Right lobe of liver (tissue), 6 donors: ENCODE results near the gene HOXC13. TPM values are rescaled to one million over a fixed set of nuclear protein-coding genes. Genes with fewer than 3 reads are reported as not detected.

Experiments used
- ATAC-seq, 4 donors: fragments of 200-7000 bp; cut with Tn5 transposase; one replicate each; pipeline ENCODE4 v1.9.1; 2020; ENCODE audit warnings: mild to moderate bottlenecking in 4 of 4, moderate library complexity in 4 of 4
- DNase-seq, 3 donors: peaks; one replicate each; pipeline ENCODE4 v3.0.0-alpha.2; 2020
- H3K27ac ChIP-seq, 3 donors: fragments of 200-600 bp; one replicate each; pipeline ENCODE4 v1.8.0; 2022
- H3K27me3 ChIP-seq, 2 donors: fragments of 200-600 bp; one replicate each; pipeline ENCODE4 v1.8.0; 2022
- H3K36me3 ChIP-seq, 4 donors: fragments of 200-600 bp; sonication (generic) in 1 of 4; one replicate each; pipeline versions ENCODE4 v1.5.1 to v1.8.0; 2017 to 2022; ENCODE audit warnings: control low read depth in 1 of 4
- H3K4me1 ChIP-seq, 4 donors: fragments of 200-600 bp; sonication (generic) in 1 of 4; one replicate each; pipeline versions ENCODE4 v1.5.1 to v1.8.0; 2017 to 2022; ENCODE audit warnings: control low read depth in 1 of 4
- H3K4me3 ChIP-seq, 3 donors: fragments of 200-600 bp; one replicate each; pipeline ENCODE4 v1.8.0; 2022
- H3K9me3 ChIP-seq, 4 donors: fragments of 200-600 bp; sonication (generic) in 1 of 4; one replicate each; pipeline versions ENCODE4 v1.5.1 to v1.8.0; 2017 to 2022; ENCODE audit warnings: control low read depth in 1 of 4
- POLR2A ChIP-seq: fragments of 450-650 bp; IDR thresholded peaks from one replicate; pipeline ENCODE4 v1.6.1; 2017; ENCODE audit warnings: antibody characterized with exemption, mild to moderate bottlenecking
- WGBS: methylation state at CpG from one replicate; pipeline ENCODE4 v1.1.6; 2018; ENCODE audit warnings: low coverage, low lambda C conversion rate; ENCODE audit not compliant: insufficient coverage; ENCODE audit errors: missing lambda C conversion rate; 5-methylcytosine and 5-hydroxymethylcytosine counted together
- intact Hi-C, 2 donors: fragments of 100-400 bp; cut with DNase I; formaldehyde crosslinking; loops; one replicate each; pipeline versions ENCODE4 v1.11.2 to v1.14.1; 2022
- total RNA-seq, 6 experiments: library from RNA; depleted of rRNA in 2 of 6; stranded (reverse); fragments of >200 nt in 2 of 6; fragmentation: NEBNext Ultra II Directional in 3 of 6; extraction: Animal tissue kit (Norgen Biotek cat#: 25700) in 3 of 6; gene quantifications; one replicate each; pipeline versions ENCODE4 v1.1.0 to v1.2.4, GENCODE V29; 2016 to 2023
- TF ChIP-seq, protein P1 (sequence below), 4 donors: fragments of 200-600 bp in 3 of 4; fragments of 450-650 bp in 1 of 4; IDR thresholded peaks; one replicate each; pipeline versions ENCODE4 v1.5.1 to v1.8.0; 2016 to 2022; ENCODE audit warnings: antibody characterized with exemption in 4 of 4, mild to moderate bottlenecking in 2 of 4
- donor health status: DM: no; HTN: yes; CAD: no.
- donor health status: DM: no; HTN: no; CAD: no.
- donor health status: DM: no; HTN: no; CAD: no.
- donor health status: DM: no; HTN: yes; CAD: no.
- donor health status: DM: no; HTN: yes; CAD: no.

HOXC13 gene
- total RNA-seq, 6 experiments from 2014 or later, result not detected

DNA sequence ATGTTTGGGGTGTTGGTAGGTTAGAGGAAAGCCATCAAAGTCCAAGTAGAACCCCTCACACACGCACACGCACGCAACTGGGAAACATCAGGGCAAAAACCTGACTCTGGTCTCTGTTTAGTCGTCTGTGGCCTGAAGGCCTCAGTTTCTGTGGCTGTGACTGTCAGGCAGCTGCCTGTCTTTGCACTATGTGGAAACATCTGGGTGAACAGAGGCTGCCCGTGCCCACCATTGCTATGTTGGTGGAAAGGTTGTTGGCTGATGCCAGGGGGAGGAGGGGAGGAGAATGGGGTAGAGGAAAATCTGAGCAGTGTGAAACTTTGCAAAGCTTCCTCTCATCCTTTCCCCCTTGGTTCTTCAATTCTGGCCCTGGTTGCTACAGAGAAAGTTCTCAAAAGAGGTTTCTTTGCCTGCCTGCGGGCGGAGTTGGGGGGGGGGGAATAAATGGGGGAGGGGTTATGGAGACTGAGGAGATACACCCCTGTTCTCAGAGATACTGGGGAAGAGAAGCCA, 53.8 kb downstream of the HOXC13 start:
- Histone ChIP-seq H3K27ac (no peak overlapping the region), H3K27me3 (peaks cover 3 to 68% of the 10 kb centered on the region in 2 donors), H3K4me3 (no peak overlapping the region), H3K36me3 (no peaks in the 10 kb centered on the region), H3K4me1 (peaks cover 0 to 17% (median 2%) of the 10 kb centered on the region in 4 donors), H3K9me3 (no peaks in the 10 kb centered on the region)
- ATAC-seq (no peak), DNase-seq (no peak)
- intact Hi-C loops, result no loop called here
- WGBS, result 23% methylated on average over 7 of the region's 7 CpGs
- TF ChIP-seq POLR2A, result no peak
- TF ChIP-seq, protein P1, sequence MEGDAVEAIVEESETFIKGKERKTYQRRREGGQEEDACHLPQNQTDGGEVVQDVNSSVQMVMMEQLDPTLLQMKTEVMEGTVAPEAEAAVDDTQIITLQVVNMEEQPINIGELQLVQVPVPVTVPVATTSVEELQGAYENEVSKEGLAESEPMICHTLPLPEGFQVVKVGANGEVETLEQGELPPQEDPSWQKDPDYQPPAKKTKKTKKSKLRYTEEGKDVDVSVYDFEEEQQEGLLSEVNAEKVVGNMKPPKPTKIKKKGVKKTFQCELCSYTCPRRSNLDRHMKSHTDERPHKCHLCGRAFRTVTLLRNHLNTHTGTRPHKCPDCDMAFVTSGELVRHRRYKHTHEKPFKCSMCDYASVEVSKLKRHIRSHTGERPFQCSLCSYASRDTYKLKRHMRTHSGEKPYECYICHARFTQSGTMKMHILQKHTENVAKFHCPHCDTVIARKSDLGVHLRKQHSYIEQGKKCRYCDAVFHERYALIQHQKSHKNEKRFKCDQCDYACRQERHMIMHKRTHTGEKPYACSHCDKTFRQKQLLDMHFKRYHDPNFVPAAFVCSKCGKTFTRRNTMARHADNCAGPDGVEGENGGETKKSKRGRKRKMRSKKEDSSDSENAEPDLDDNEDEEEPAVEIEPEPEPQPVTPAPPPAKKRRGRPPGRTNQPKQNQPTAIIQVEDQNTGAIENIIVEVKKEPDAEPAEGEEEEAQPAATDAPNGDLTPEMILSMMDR (IDR thresholded peaks at IDR 0.05), result no peak

DNA sequence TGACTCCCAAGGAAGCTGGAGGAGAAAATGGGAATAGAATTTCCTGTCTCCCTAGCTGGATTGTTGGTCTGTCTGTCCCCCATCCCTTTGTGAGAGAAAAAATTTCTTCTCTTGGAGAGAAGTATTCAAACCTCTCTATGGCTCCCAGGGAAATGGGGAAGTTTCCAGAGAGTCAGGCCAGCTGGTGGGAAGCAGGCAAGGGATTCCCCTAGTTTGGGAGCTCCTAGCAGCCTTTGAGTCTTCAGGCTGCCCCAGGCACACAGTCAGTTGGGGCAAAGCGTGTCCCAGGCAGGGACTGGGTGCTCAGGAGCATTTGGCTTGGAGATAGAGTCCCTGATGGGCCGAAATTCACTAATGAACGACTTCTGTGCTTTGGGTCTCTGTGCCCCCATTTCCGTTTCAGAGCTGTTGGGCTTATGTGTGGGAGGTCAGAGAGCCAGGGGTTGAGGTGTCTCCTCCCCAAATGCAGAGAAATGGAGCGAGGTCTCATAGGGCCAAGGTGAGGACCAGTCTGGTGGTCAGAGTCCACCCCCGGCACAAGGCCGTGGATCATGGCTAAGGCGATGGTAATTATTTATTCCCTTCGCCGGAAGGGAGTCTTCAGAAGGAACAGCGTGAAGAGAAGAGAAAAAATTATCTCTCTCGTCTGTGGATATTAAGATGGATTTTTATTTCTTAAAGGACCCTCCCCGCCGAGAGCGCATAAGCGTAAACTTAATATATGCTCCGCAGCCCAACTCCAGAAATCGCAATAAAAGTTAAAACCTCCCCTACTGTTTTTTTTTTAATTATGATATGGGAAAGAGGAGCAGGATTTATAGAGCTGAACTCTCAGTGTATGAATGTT, 54.8 kb downstream of the HOXC13 start:
- no peaks in the 10 kb centered on the region for H3K36me3 ChIP-seq
- H3K4me1 ChIP-seq, result peaks cover 0 to 17% (median 2%) of the 10 kb centered on the region in 4 donors
- TF ChIP-seq, protein P1 (IDR thresholded peaks at IDR 0.05), result no peak
- no peak for TF ChIP-seq POLR2A
- WGBS, result 28% methylated on average over 17 of the region's 18 CpGs
- ATAC-seq, result no peak
- no peak overlapping the region for H3K4me3 ChIP-seq
- no peak overlapping the region for H3K27ac ChIP-seq
- DNase-seq, result no peak
- no peaks in the 10 kb centered on the region for H3K9me3 ChIP-seq
- peaks cover 3 to 63% of the 10 kb centered on the region in 2 donors for H3K27me3 ChIP-seq
- intact Hi-C loops, result no loop called here

DNA sequence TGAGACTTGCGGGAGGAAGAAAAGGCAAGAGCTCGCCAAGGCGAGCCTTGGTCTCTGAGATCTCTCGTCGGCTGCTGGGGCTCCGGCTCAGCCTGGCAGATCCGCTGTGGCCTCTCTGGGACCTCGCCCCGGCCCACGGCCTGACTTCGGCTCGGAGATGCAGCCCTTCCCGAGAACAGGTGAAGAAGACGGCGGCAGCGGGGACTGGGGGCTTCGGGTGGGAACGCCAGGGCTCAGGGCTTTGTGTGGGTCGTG, 55.3 kb downstream of the HOXC13 start:
- no peak for DNase-seq
- Histone ChIP-seq H3K36me3 (no peaks in the 10 kb centered on the region), H3K9me3 (no peaks in the 10 kb centered on the region), H3K4me3 (no peak overlapping the region), H3K4me1 (peaks cover 0 to 17% (median 2%) of the 10 kb centered on the region in 4 donors), H3K27me3 (peaks cover 3 to 60% of the 10 kb centered on the region in 2 donors), H3K27ac (no peak overlapping the region)
- WGBS, result 12% methylated on average over 9 of the region's 19 CpGs
- no peak for ATAC-seq
- TF ChIP-seq, protein P1 (IDR thresholded peaks at IDR 0.05), result no peak
- TF ChIP-seq POLR2A, result no peak
- intact Hi-C loops, result no loop called here

DNA sequence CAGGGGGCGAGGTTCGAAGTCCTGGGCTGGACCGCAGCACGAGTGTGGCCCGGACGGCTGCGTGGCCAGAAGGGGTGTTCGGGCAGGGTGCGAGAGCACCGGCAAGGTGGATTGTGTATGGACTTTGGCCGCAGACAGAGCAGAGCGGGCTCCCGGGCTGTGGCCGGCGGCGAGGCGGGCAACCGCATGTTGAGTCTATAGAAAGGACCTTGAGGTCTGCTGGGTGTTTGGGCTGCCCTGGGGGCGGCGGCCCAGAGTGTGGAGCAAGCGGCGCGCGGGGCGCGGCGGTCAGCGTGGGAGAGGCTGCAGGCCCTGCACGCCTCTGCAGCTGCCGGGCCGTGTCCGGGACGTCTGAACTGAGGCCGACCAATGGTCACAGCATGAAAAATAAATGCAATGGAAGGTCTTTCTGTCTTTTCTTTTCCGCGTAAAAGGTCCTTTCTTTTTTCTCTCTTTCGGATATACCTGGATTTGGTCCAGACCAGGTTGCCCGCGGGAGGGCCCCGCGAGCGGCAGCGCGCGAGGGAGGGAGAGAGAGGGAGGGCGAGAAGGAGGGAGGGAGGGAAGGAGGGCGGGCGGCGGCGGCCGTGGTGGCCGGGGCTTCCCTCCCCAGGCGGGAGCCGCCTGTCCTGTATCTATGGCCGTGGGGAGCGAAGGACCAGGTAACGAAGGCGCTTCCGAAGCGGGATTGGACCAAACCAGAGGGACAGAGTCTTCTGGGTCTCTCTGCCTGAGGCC, 55.8 kb downstream of the HOXC13 start:
- H3K4me1 ChIP-seq, result peaks cover 0 to 17% (median 2%) of the 10 kb centered on the region in 4 donors
- no peak overlapping the region for H3K27ac ChIP-seq
- peaks cover 3 to 55% of the 10 kb centered on the region in 2 donors for H3K27me3 ChIP-seq
- H3K4me3 ChIP-seq, result no peak overlapping the region
- no peaks in the 10 kb centered on the region for H3K36me3 ChIP-seq
- no peaks in the 10 kb centered on the region for H3K9me3 ChIP-seq
- WGBS, result 7% methylated on average over 27 of the region's 60 CpGs
- DNase-seq (no peak), ATAC-seq (peak in 2 of 4 donors; percentile 16 to 18)
- TF ChIP-seq POLR2A, result no peak
- TF ChIP-seq, protein P1 (IDR thresholded peaks at IDR 0.05), result no peak
- intact Hi-C loops, result no loop called here
